ENCODE data around the gene TSPAN18. TPM values are rescaled to one million over a fixed set of nuclear protein-coding genes. Genes with fewer than 3 reads are reported as not detected.

The TSPAN18 gene
- total and polyA plus RNA-seq, 10 of the 15 experiments (the other 5 are each of a cell fraction or from before 2014, with no cell fraction given): 0.02 to 0.77 (median 0.13) TPM; not detected in 1

GRCh38 chr11:44940404-44940803 lies 213.6 kb downstream of the TSPAN18 start (continued):
- TF ChIP-seq SMARCA5 (IDR thresholded peaks at IDR 0.05): no peak

GRCh38 chr11:44940835-44941234 lies 214.1 kb downstream of the TSPAN18 start:
- in situ Hi-C loops (cut with MboI): loop anchor here (25.0 kb wide), 1 partner anchor 396 kb away; no protein-coding TSS in a partner anchor
- intact Hi-C loops (cut with micrococcal nuclease; ENCODE audit: unreplicated experiment): no loop called here
- Histone ChIP-seq H3K27me3 (replicated peaks in 1 of 2; ENCODE audit: control insufficient read depth in 2 of 2, insufficient read depth in 2 of 2, low read length in 1 of 2) (no peaks in the 10 kb centered on the region; a peak in 1 of 4 replicates), H3K79me2 (ENCODE audit: control insufficient read depth, insufficient read depth, low read length) (no peaks in the 10 kb centered on the region), H4K20me1 (ENCODE audit: control insufficient read depth, insufficient read depth) (0 out of 2 replicates have a peak, but pooled peaks cover 2% of the 10 kb centered on the region), H3K9ac (ENCODE audit: control insufficient read depth, insufficient read depth, low read length) (no peak overlapping the region), H3K27ac (ENCODE audit: control insufficient read depth, insufficient read depth) (no peak overlapping the region), H3K4me2 (ENCODE audit: control insufficient read depth, insufficient read depth) (no peak overlapping the region), H3K9me3 (replicated peaks; ENCODE audit: control insufficient read depth, insufficient read depth, low read length) (no peaks in the 10 kb centered on the region), H3K36me3 (ENCODE audit: control insufficient read depth in 2 of 2, insufficient read depth in 2 of 2, low read length in 1 of 2) (no peaks in the 10 kb centered on the region), H3K4me3 (no peak overlapping the region), H3K4me1 (ENCODE audit: control insufficient read depth, insufficient read depth, low read length) (peaks cover 17% of the 10 kb centered on the region), H2AFZ (ENCODE audit: control insufficient read depth, low read depth, low read length) (no peak overlapping the region)
- DNase-seq (ENCODE audit: low read depth, low spot score): no peak
- ChIA-PET SMC1A (ENCODE audit: uncharacterized antibody, unreplicated experiment) (no interaction called here), RAD21 (ENCODE audit: unreplicated experiment) (interaction anchor here (1.6 kb wide), 1 partner anchor 164 kb away, joined by 10 read pairs; no protein-coding TSS in a partner anchor), POLR2A (no interaction called here), CTCF (interaction anchor here (1.0 to 16.8 kb wide), 3 partner anchors 11 to 161 kb away, joined by 3 to 571 read pairs (median 5); no protein-coding TSS in a partner anchor)
- no peak for TF ChIP-seq HDAC2 (IDR thresholded peaks at IDR 0.05)
- TF ChIP-seq, protein P1, sequence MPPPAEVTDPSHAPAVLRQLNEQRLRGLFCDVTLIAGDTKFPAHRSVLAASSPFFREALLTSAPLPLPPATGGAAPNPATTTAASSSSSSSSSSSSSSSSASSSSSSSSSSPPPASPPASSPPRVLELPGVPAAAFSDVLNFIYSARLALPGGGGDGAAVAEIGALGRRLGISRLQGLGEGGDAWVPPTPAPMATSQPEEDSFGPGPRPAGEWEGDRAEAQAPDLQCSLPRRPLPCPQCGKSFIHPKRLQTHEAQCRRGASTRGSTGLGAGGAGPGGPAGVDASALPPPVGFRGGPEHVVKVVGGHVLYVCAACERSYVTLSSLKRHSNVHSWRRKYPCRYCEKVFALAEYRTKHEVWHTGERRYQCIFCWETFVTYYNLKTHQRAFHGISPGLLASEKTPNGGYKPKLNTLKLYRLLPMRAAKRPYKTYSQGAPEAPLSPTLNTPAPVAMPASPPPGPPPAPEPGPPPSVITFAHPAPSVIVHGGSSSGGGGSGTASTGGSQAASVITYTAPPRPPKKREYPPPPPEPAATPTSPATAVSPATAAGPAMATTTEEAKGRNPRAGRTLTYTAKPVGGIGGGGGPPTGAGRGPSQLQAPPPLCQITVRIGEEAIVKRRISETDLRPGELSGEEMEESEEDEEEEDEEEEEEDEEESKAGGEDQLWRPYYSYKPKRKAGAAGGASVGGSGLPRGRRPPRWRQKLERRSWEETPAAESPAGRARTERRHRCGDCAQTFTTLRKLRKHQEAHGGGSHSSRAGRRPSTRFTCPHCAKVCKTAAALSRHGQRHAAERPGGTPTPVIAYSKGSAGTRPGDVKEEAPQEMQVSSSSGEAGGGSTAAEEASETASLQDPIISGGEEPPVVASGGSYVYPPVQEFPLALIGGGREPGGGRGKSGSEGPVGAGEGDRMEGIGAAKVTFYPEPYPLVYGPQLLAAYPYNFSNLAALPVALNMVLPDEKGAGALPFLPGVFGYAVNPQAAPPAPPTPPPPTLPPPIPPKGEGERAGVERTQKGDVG (CRISPR knock-in tag; IDR thresholded peaks at IDR 0.05): no peak
- TF ChIP-seq NFIC (IDR thresholded peaks at IDR 0.05; ENCODE audit: low read depth, low read length): no peak
- TF ChIP-seq YBX1 (IDR thresholded peaks at IDR 0.05): no peak
- TF ChIP-seq SMARCA5 (IDR thresholded peaks at IDR 0.05): no peak
- no peak for TF ChIP-seq CBX5 (IDR thresholded peaks at IDR 0.05; ENCODE audit: low read depth)
- TF ChIP-seq DPF2 (IDR thresholded peaks at IDR 0.05): no peak
- no peak for TF ChIP-seq SPI1 (IDR thresholded peaks at IDR 0.05; ENCODE audit: borderline replicate concordance, insufficient read depth, low read depth, low read length)
- no peak for TF ChIP-seq RAD21 (IDR thresholded peaks at IDR 0.05; ENCODE audit: insufficient read depth, low read depth, low read length)
- TF ChIP-seq, protein P2, sequence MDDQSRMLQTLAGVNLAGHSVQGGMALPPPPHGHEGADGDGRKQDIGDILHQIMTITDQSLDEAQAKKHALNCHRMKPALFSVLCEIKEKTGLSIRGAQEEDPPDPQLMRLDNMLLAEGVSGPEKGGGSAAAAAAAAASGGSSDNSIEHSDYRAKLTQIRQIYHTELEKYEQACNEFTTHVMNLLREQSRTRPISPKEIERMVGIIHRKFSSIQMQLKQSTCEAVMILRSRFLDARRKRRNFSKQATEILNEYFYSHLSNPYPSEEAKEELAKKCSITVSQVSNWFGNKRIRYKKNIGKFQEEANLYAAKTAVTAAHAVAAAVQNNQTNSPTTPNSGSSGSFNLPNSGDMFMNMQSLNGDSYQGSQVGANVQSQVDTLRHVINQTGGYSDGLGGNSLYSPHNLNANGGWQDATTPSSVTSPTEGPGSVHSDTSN (IDR thresholded peaks at IDR 0.05; ENCODE audit: insufficient replicate concordance, low read depth, low read length): no peak
- TF ChIP-seq GATAD2B (conservative IDR thresholded peaks at IDR 0.05; ENCODE audit: low read depth): no peak
- no peak for TF ChIP-seq TCF7 (IDR thresholded peaks at IDR 0.05; ENCODE audit: borderline replicate concordance)
- TF ChIP-seq RCOR1 (conservative IDR thresholded peaks at IDR 0.05; ENCODE audit: low read depth, low read length): no peak
- TF ChIP-seq NRF1 (conservative IDR thresholded peaks at IDR 0.05; ENCODE audit: low read depth, low read length): no peak
- no peak for ATAC-seq
- 53% methylated on average over 9 of the region's 9 CpGs for WGBS (ENCODE audit: insufficient coverage, insufficient replicate concordance, low lambda C conversion rate, missing lambda C conversion rate)
- no peak for FAIRE-seq
- BruUV-seq (replicated peaks): no TSS peak
